ENCODE data around the gene STK39. TPM values are rescaled to one million over a fixed set of nuclear protein-coding genes. Genes with fewer than 3 reads are reported as not detected.
A peak's percentile ranks its signal among the peaks of the same experiment; 100 is the strongest.

Gene STK39
- total and polyA plus RNA-seq, 4 donors, result 8.5 to 18.7 (median 11.2) TPM

GRCh38 chr2:167945660-167946368 is 301.6 kb downstream of the STK39 start:
- no peak for TF ChIP-seq CTCF (IDR thresholded peaks at IDR 0.05; ENCODE audit: control extremely low read depth, extremely low read depth)
- Histone ChIP-seq H3K9ac (ENCODE audit: insufficient read depth in 1 of 2, low read length in 2 of 2) (no peak overlapping the region), H3K27ac (ENCODE audit: low read depth in 1 of 2, low read length in 1 of 2) (no peak overlapping the region), H3K9me3 (ENCODE audit: control insufficient read depth in 4 of 4, insufficient read depth in 3 of 4, low read length in 3 of 4) (no peaks in the 10 kb centered on the region), H3K4me3 (no peak overlapping the region), H3K4me1 (ENCODE audit: control insufficient read depth in 5 of 5, insufficient read depth in 5 of 5, low read length in 5 of 5) (peaks cover 0 to 7% (median 0%) of the 10 kb centered on the region in 5 donors), H3K27me3 (ENCODE audit: control insufficient read depth in 3 of 3, insufficient read depth in 3 of 3, low read length in 2 of 3) (no peaks in the 10 kb centered on the region), H3K36me3 (ENCODE audit: control insufficient read depth in 4 of 4, insufficient read depth in 4 of 4, low read length in 4 of 4) (no peaks in the 10 kb centered on the region)
- DNase-seq (no peak), ATAC-seq (ENCODE audit: insufficient read depth, low FRiP score) (no peak)
- 89 to 92% methylated on average over 10 of the region's 10 CpGs for WGBS, 2 donors

- WGBS, 2 donors, result 82 to 88% methylated on average over 8 of the region's 8 CpGs
- Histone ChIP-seq H3K4me1 (ENCODE audit: control insufficient read depth in 5 of 5, insufficient read depth in 5 of 5, low read length in 5 of 5) (peaks cover 0 to 7% (median 0%) of the 10 kb centered on the region in 5 donors), H3K9me3 (ENCODE audit: control insufficient read depth in 4 of 4, insufficient read depth in 3 of 4, low read length in 3 of 4) (no peaks in the 10 kb centered on the region), H3K36me3 (ENCODE audit: control insufficient read depth in 4 of 4, insufficient read depth in 4 of 4, low read length in 4 of 4) (no peaks in the 10 kb centered on the region), H3K27me3 (ENCODE audit: control insufficient read depth in 3 of 3, insufficient read depth in 3 of 3, low read length in 2 of 3) (no peaks in the 10 kb centered on the region), H3K27ac (ENCODE audit: low read depth in 1 of 2, low read length in 1 of 2) (no peak overlapping the region), H3K4me3 (no peak overlapping the region), H3K9ac (ENCODE audit: insufficient read depth in 1 of 2, low read length in 2 of 2) (no peak overlapping the region)
- ATAC-seq (ENCODE audit: insufficient read depth, low FRiP score) (no peak), DNase-seq (no peak)
- no peak for TF ChIP-seq CTCF (IDR thresholded peaks at IDR 0.05; ENCODE audit: control extremely low read depth, extremely low read depth)
These were observed 302.4 kb downstream of the STK39 start for GRCh38 chr2:167944825-167945659.

- no peak overlapping the region for H3K27ac ChIP-seq (ENCODE audit: low read depth in 1 of 2, low read length in 1 of 2)
- H3K36me3 ChIP-seq (ENCODE audit: control insufficient read depth in 4 of 4, insufficient read depth in 4 of 4, low read length in 4 of 4), result no peaks in the 10 kb centered on the region
- H3K9me3 ChIP-seq (ENCODE audit: control insufficient read depth in 4 of 4, insufficient read depth in 3 of 4, low read length in 3 of 4), result no peaks in the 10 kb centered on the region
- H3K9ac ChIP-seq (ENCODE audit: insufficient read depth in 1 of 2, low read length in 2 of 2), result no peak overlapping the region
- H3K4me3 ChIP-seq, result no peak overlapping the region
- no peak for TF ChIP-seq CTCF (IDR thresholded peaks at IDR 0.05; ENCODE audit: control extremely low read depth, extremely low read depth)
- no peak for ATAC-seq (ENCODE audit: insufficient read depth, low FRiP score)
- H3K27me3 ChIP-seq (ENCODE audit: control insufficient read depth in 3 of 3, insufficient read depth in 3 of 3, low read length in 2 of 3), result no peaks in the 10 kb centered on the region
- H3K4me1 ChIP-seq (ENCODE audit: control insufficient read depth in 5 of 5, insufficient read depth in 5 of 5, low read length in 5 of 5), result peaks cover 0 to 7% (median 0%) of the 10 kb centered on the region in 5 donors
- peak in 2 of 3 donors; percentile 21 to 22 for DNase-seq
- 79 to 94% methylated on average over 1 of the region's 1 CpG for WGBS, 2 donors
These were observed 303.5 kb downstream of the STK39 start for GRCh38 chr2:167943897-167944296.
